Activated CD4-positive, alpha-beta T cell treated with anti-CD3 and anti-CD28 coated beads for 4 hours (primary cell): Measurements from ENCODE around the gene EDEM2.
"Not testable (repeated sequence)": the region's sequence is repeated elsewhere in the genome, so short reads cannot be mapped to it uniquely, and the experiment has no call there.

Experiments
- DNase-seq, 2 donors: peaks; one replicate each; pipeline ENCODE4 v3.0.0-alpha.2; 2020

Gene EDEM2

DNA sequence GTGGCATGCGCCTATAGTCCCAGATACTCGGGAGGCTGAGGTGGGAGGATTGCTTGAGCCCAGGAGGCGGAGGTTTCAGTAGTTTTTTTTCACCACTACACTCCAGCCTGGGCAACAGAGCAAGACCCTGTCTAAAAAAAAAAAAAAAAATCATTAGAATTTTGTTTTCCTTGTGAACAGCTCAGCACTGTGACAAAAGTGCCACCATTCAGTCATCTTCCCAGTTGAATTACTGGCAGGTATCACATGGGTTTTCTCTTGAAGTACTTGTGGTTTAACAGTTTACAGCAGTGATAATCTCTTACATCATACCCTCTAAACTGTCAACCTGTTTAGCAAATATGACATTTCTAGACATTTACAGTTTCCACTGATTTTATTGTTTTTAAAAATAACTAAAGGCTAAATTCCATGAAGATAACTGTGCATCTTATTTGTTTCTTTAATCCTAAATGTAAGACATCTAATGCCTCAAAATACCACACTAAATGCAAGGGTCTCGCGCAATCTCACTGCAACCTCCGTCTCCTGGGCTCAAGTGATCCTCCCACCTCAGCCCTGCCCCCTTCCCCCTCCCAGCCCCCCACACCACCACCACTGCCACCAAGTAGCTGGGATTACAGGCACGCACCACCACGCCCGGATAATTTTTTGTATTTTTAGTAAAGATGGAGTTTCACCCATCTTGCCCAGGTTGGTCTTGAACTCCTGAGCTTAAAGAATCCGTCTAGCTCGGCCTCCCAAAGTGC is 61.5 kb downstream of the EDEM2 start:
- no peak for DNase-seq

DNA sequence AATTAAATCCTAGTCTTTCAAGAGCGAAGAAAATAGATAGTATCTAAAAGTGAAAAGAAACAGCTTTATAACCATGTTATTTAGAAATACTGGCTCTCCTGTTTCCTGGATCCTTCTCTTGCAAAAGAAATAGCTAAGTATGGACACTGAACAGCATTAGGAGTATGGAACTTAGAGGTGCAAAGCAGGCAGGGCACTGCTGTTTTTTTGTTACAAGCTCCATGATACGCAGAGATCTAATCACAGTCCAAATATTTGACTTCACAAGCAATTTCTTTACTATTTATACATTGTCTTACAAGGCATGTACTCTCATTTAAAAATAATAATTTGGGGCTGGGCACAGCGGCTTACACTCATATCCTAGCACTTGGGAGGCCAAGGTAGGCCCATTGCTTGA is 62.1 kb downstream of the EDEM2 start:
- DNase-seq: no peak

DNA sequence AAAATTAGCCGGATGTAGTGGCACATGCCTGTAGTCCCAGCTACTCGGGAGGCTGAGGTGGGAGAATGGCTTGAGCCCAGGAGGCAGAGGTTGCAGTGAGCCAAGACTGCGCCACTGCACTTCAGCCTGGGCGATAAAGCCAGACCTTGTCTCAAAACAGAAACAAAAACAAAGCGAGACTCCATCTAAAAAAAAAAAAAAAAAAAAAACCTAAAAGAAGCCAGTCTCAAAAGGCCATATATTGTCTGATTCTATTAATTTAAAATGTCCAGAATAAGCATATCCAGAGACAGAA is 66.8 kb downstream of the EDEM2 start:
- DNase-seq: not testable (repeated sequence)

DNA sequence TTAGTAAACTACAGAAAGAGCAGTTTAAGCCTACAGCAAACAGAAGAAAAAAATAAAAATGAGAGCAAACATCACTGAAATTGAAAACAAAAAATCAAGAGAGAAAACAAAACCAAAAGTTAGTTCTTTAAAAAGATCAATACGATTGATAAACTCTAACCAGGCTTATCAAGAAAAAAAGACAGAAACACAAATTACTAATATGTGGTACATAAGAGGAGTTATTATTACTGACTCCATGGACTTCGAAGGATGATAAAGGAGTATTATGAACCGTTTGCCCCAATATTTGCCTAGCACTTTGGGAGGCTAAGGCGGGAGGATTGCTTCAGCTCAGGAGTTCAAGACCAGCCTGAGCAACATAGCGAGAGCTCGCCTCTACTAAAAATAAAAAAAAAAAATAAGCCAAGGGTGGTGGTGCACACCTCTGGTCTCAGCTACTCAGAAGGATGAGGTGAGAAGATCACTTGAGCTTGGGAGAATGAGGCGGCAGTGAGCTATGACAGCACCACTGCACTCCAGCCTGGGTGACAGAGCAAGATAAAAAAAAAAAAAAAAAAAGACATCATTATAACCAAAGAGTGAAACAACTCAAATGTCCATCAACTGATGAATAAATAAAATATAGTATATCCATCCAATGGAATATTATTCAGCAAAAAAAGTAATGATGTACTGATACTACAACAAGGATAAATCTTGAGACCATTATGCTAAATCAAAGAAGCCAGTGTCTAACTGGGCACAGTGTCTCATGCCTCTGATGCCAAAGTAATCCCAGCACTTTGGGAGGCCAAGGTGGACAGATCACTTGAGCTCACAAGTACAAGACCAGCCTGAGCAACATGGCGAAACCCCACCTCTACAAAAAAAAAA is 67.4 kb downstream of the EDEM2 start:
- no peak for DNase-seq

DNA sequence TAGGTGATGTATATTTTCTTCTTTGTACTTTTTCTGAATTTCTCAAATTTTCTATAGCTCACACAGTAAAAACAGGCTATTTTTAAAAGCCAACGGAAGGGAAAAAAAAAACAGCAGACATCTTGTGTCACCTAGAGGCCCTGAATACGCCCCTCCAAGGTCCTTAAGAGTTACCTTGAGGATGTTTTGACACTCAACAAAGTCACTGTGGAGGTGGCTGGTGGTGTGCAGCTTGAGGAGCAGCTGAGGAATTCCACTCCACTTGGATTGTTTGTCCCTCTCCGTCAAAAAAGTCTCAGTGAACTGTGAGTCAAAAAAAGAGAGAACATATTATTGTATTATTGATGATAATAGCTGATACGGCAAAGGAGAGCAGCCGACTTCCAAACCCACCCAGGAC is 69.3 kb downstream of the EDEM2 start:
- no peak for DNase-seq

DNA sequence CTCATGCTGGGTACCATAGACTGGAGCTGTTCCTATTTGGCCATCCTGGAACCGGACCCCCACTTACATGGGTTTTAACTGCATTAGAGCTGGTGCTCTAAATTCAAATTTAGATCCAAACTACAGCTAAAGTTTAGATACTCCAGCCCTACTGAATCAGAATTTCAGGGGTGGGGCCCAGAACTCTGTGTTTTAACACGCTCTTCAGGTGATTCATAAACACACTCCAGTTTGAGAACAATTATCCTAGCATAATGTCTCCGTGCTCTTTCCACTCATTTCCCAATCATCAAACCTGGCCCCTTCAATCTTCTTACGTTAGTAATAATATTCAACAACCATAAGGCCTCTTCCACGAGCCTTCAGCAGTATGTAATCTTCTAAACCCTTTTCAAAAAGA is 69.8 kb downstream of the EDEM2 start:
- DNase-seq: no peak

DNA sequence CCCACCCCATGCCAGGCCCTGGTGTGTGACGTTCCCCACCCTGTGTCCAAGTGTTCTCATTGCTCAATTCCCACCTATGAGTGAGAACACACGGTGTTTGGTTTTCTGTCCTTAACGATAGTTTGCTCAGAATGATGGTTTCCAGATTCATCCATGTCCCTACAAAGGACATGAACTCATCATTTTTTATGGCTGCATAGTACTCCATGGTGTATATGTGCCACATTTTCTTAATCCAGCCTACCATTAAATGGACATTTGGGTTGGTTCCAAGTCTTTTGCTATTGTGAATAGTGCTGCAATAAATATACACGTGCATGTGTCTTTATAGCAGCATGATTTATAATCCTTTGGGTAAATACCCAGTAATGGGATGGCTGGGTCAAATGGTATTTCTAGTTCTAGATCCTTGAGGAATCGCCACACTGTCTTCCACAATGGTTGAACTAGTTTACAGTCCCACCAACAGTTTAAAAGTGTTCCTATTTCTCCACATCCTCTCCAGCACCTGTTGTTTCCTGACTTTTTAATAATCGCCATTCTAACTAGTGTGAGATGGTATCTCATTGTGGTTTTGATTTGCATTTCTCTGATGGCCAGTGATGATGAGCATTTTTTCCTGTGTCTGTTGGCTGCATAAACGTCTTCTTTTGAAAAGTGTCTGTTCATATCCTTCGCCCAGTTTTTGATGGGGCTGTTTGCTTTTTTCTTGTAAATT is 75.5 kb downstream of the EDEM2 start:
- DNase-seq: not testable (repeated sequence)

DNA sequence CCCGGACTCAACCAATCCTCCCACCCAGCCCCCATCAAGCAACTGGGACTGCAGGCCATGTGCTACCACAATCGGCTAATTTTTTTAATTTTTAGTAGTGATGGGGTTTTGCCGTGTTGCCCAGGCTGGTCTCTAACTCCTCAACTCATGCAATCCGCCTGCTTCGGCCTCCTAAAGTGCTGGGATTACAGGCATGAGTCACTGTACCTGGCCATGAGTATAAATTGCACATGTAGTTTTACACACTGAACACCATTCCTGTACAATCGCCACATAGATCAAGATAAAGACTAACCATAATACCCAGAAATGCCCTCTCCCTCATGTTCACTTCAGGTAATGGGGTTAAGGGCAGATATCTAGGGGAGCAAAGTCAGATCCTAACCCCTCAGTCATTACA is 80.9 kb downstream of the EDEM2 start:
- DNase-seq: no peak
